Cardiac muscle cell (in vitro differentiated cells and primary cell): Measurements from ENCODE around the gene TAS2R40. TPM values are rescaled to one million over a fixed set of nuclear protein-coding genes. Genes with fewer than 3 reads are reported as not detected.

Source experiments
- DNase-seq, 2 donors: peaks; one replicate each; pipeline versions ENCODE4 v3.0.0 to v3.0.0-alpha.2; 2010 to 2017; ENCODE audit warnings: low read depth in 1 of 2, low spot score in 1 of 2
- H3K27ac ChIP-seq: fragments of 200-600 bp; sonication (generic); 2 replicates; pipeline ENCODE4 v1.5.1; 2016
- H3K27me3 ChIP-seq: fragments of 200-600 bp; sonication (generic); 2 replicates; pipeline ENCODE4 v1.6.0; 2016; ENCODE audit warnings: control low read depth
- H3K36me3 ChIP-seq: fragments of 200-600 bp; sonication (generic); 2 replicates; pipeline ENCODE4 v1.5.1; 2016; ENCODE audit warnings: control low read depth
- H3K4me1 ChIP-seq: fragments of 200-600 bp; sonication (generic); 2 replicates; pipeline ENCODE4 v1.8.1; 2017; ENCODE audit warnings: low read depth, mild to moderate bottlenecking, mixed run types
- H3K4me3 ChIP-seq: fragments of 200-600 bp; sonication (generic); 2 replicates; pipeline ENCODE4 v1.5.1; 2016; ENCODE audit warnings: mild to moderate bottlenecking
- H3K9me3 ChIP-seq: fragments of 200-600 bp; sonication (generic); 2 replicates; pipeline ENCODE4 v1.5.1; 2017; ENCODE audit warnings: low read depth, mild to moderate bottlenecking, control low read depth
- polyA plus RNA-seq: library from polyadenylated mRNA; unstranded; fragments of >200 nt; fragmentation: Nextera tagmentation; extraction: Ambion mirVana; gene quantifications from 2 replicates; pipeline ENCODE4 v1.2.1, GENCODE V29; 2016
- total RNA-seq: library from RNA; depleted of rRNA; stranded (reverse); fragments of >200 nt; gene quantifications from 2 replicates; pipeline ENCODE4 v1.2.3, GENCODE V29; 2016
- TF ChIP-seq, protein P1 (sequence below): IDR thresholded peaks from 2 replicates; pipeline ENCODE4 v1.5.1; 2012; ENCODE audit warnings: low read depth, mild to moderate bottlenecking, low read length

Gene TAS2R40
- total and polyA plus RNA-seq, 2 experiments from 2014 or later = not detected

DNA sequence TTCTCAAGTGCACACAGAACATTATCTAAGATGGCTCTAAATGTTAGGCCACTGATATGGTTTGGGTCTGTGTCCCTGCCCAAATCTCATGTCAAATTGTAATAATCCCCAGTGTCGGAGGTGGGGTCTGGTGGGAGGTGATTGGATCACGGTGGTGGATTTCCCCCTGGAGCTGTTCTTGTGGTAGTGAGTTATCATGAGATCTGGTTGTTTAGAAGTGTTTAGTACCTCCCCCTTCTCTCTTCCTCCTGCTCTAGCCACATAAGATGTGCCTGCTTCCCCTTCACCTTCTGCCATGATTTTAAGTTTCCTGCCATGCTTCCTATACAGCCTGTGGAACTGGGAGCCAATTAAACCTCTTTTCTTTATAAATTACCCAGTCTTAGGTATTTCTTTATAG, 30.2 kb downstream of the TAS2R40 start:
- TF ChIP-seq, protein P1, sequence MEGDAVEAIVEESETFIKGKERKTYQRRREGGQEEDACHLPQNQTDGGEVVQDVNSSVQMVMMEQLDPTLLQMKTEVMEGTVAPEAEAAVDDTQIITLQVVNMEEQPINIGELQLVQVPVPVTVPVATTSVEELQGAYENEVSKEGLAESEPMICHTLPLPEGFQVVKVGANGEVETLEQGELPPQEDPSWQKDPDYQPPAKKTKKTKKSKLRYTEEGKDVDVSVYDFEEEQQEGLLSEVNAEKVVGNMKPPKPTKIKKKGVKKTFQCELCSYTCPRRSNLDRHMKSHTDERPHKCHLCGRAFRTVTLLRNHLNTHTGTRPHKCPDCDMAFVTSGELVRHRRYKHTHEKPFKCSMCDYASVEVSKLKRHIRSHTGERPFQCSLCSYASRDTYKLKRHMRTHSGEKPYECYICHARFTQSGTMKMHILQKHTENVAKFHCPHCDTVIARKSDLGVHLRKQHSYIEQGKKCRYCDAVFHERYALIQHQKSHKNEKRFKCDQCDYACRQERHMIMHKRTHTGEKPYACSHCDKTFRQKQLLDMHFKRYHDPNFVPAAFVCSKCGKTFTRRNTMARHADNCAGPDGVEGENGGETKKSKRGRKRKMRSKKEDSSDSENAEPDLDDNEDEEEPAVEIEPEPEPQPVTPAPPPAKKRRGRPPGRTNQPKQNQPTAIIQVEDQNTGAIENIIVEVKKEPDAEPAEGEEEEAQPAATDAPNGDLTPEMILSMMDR = no peak
- no peak for DNase-seq
- H3K36me3 ChIP-seq = no peaks in the 10 kb centered on the region
- H3K27ac ChIP-seq = no peak overlapping the region
- no peaks in the 10 kb centered on the region for H3K4me1 ChIP-seq
- no peak overlapping the region for H3K4me3 ChIP-seq
- H3K9me3 ChIP-seq = no peaks in the 10 kb centered on the region
- no peaks in the 10 kb centered on the region for H3K27me3 ChIP-seq

DNA sequence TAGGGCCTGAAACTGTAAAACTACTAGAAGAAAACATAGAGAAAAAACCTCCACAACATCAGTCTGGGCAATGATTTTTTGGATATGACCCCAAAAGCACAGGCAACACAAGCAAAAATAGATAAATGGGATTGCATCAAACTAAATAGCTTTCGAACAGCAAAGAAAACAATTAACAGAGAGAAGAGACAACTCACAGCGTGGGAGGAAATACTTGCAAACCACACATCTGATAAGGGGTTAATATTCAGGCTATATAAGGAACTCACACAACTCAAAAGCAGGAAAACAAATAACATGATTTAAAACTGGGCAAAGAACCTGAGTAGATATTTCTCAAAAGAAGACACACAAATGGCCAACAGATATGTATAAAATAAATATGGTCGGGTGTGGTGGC, 33.7 kb downstream of the TAS2R40 start:
- Histone ChIP-seq H3K36me3 (no peaks in the 10 kb centered on the region), H3K4me3 (no peak overlapping the region), H3K27ac (no peak overlapping the region), H3K27me3 (no peaks in the 10 kb centered on the region), H3K9me3 (no peaks in the 10 kb centered on the region), H3K4me1 (peaks cover 3% of the 10 kb centered on the region)
- peak in 1 of 2 donors; percentile 71 for DNase-seq
- TF ChIP-seq, protein P1 = no peak

DNA sequence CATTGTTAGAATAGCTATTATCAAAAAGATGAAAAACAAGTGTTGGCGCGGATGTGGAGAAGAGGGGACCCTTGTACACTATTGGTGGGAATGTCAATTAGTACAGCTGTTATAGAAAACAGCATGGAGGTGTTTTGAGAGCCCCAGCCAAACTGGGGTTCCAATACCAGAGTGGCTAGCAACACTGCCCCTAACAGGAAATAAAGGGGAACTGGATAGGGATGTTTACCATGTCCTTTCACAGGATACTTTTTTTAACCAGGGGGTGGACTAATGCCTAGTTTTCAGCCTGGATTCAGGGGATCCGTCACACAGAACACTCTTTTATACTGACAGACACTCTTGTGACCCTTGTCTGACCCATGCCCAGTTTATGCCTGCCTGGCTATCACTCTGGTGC, 34.5 kb downstream of the TAS2R40 start:
- H3K4me1 ChIP-seq = peaks cover 3% of the 10 kb centered on the region
- TF ChIP-seq, protein P1 = no peak
- H3K27ac ChIP-seq = no peak overlapping the region
- no peaks in the 10 kb centered on the region for H3K27me3 ChIP-seq
- no peaks in the 10 kb centered on the region for H3K9me3 ChIP-seq
- H3K36me3 ChIP-seq = no peaks in the 10 kb centered on the region
- no peak for DNase-seq
- no peak overlapping the region for H3K4me3 ChIP-seq

DNA sequence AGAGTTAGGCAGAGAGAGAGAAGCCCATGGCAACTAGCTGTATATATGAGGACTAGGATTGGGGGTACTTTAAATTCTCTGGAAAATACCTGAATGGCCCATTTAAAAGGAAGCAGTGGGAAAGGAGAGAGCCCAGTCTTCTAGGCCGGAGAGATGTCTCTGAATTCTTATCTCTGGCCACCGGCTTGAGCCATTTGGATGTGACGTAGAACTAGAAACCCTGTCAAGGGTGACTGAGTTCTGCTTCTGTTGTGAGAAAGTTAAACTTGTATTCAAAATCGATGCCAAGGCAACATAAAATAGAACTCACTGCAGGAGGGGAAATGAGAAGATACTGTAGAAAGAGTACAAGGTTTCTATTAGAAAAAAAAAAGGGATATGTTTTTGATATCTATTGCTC, 35.1 kb downstream of the TAS2R40 start:
- no peak for DNase-seq
- peaks cover 3% of the 10 kb centered on the region for H3K4me1 ChIP-seq
- no peaks in the 10 kb centered on the region for H3K36me3 ChIP-seq
- H3K9me3 ChIP-seq = no peaks in the 10 kb centered on the region
- no peak overlapping the region for H3K27ac ChIP-seq
- H3K27me3 ChIP-seq = no peaks in the 10 kb centered on the region
- H3K4me3 ChIP-seq = no peak overlapping the region
- TF ChIP-seq, protein P1 = no peak

DNA sequence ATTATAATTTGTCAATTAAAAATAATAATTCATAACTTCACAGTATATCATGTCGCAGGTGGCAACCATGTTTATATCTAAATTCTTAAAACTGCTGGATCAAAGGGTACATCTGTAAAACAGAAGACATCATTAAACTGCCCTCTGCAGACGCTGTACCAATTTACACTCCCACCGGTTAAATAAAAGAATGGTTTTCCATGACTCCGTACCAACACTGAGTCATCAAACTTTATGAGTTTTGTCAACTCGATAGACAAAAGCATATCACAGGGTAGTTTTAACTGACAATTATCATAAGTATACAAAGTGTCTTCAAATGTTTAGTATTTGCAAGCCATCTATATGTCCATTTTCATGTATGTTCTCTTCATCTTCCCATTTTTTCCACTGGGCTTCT, 35.7 kb downstream of the TAS2R40 start:
- TF ChIP-seq, protein P1 = no peak
- no peaks in the 10 kb centered on the region for H3K27me3 ChIP-seq
- H3K36me3 ChIP-seq = no peaks in the 10 kb centered on the region
- H3K4me1 ChIP-seq = peaks cover 3% of the 10 kb centered on the region
- DNase-seq = no peak
- H3K27ac ChIP-seq = no peak overlapping the region
- H3K9me3 ChIP-seq = no peaks in the 10 kb centered on the region
- H3K4me3 ChIP-seq = no peak overlapping the region

DNA sequence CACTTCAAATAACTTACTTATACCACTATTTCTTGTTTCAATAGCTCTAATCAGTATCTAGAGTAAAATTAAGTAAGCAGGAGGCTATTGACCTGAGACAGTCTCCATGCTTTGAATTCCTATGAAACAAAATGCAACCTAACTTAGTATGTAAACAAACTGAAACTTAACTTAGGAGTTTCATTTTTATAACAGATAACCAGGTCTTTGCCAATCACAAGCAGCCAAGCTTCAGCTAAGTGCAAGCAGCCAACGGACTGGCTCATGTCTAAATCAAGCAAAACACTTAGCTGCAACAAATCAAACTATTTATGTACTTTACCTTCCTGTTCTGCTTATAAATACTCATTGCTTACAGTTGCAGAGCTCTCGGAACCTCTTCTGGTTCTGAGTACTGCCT, 37.0 kb downstream of the TAS2R40 start:
- no peak overlapping the region for H3K27ac ChIP-seq
- H3K27me3 ChIP-seq = no peaks in the 10 kb centered on the region
- H3K4me3 ChIP-seq = no peak overlapping the region
- no peak for DNase-seq
- TF ChIP-seq, protein P1 = no peak
- H3K9me3 ChIP-seq = no peaks in the 10 kb centered on the region
- H3K4me1 ChIP-seq = peaks cover 3% of the 10 kb centered on the region
- no peaks in the 10 kb centered on the region for H3K36me3 ChIP-seq
